ENCODE measurements around the gene ALAS1.

GRCh38 chr3:52213901-52214300 lies 15.9 kb downstream of the ALAS1 start:
- TF ChIP-seq PHF8 (CRISPR knock-in tag; IDR thresholded peaks at IDR 0.05): no peak
- no peak for TF ChIP-seq RFX5 (IDR thresholded peaks at IDR 0.05; ENCODE audit: low read depth, low read length)
- no peak for TF ChIP-seq ZNF790 (CRISPR knock-in tag; IDR thresholded peaks at IDR 0.05; ENCODE audit: borderline replicate concordance)
- TF ChIP-seq CREB3 (CRISPR knock-in tag; IDR thresholded peaks at IDR 0.05): no peak
- TF ChIP-seq CTCF (CRISPR knock-in tag; IDR thresholded peaks at IDR 0.05): no peak
- TF ChIP-seq BHLHE40 (IDR thresholded peaks at IDR 0.05; ENCODE audit: low read length): no peak
- TF ChIP-seq PHF21A (CRISPR knock-in tag; IDR thresholded peaks at IDR 0.05): no peak
- TF ChIP-seq EZH2 (conservative IDR thresholded peaks at IDR 0.05; ENCODE audit: low read depth, low read length): no peak
- TF ChIP-seq ZNF275 (CRISPR knock-in tag; IDR thresholded peaks at IDR 0.05; ENCODE audit: borderline replicate concordance): no peak
- no peak for TF ChIP-seq ZBTB4 (CRISPR knock-in tag; IDR thresholded peaks at IDR 0.05; ENCODE audit: borderline replicate concordance)

Data from HepG2 (cell line).